ENCODE measurements around the gene MACROD1. TPM values are rescaled to one million over a fixed set of nuclear protein-coding genes. Genes with fewer than 3 reads are reported as not detected.
A peak's percentile ranks its signal among the peaks of the same experiment; 100 is the strongest.

MACROD1 gene
- total and polyA plus RNA-seq, 9 of the 15 experiments (the other 6 are each of a cell fraction or from before 2014, with no cell fraction given) = 1.1 to 60.0 (median 26.4) TPM

DNA sequence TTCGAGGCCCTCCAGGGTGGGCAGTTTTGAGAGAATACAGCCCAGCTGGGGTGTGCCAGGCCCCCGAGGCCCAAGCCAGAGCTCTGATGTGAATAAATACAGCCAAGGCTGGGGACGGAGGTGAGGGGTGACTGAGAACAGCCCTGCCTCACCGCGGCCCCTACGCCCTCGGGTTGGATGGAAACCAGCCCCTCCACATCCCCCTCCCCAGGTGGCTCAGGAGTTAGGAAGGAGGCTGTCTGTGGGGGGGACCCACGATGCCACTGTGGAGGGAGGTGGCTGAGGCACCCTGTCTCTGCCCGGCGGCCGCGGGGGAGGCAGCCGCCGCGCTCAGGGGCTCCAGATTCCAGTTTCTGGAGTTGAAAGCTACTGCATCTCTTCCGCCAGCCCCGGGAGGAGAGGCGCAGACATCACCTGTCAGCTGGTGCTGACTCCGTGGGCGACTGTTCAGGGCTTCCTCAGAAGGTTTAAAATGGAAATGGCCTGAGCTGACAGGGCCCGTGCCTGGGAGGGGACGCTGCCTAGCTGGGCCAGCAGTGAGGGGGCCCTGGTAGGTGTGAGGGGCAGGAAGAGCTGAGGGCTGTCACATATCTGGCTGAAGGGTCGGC, 128.8 kb downstream of the MACROD1 start:
- Histone ChIP-seq H3K27me3 (ENCODE audit: control insufficient read depth in 2 of 2, insufficient read depth in 2 of 2, low read length in 2 of 2) (peaks cover 5 to 12% of the 10 kb centered on the region in 2 experiments; a peak in 2 of 5 replicates), H3K36me3 (ENCODE audit: control insufficient read depth, insufficient read depth, low read length) (no peaks in the 10 kb centered on the region), H3K9ac (ENCODE audit: insufficient read depth in 1 of 2, low read depth in 2 of 2, low read length in 2 of 2) (no peak overlapping the region), H2AFZ (ENCODE audit: low read depth, low read length) (no peak overlapping the region), H3K4me1 (replicated peaks in 1 of 2; ENCODE audit: control insufficient read depth in 2 of 2, insufficient read depth in 2 of 2, low read length in 2 of 2) (peaks cover 0 to 47% of the 10 kb centered on the region in 2 experiments; a peak in 2 of 5 replicates), H3K4me3 (no peak overlapping the region), H4K20me1 (replicated peaks; ENCODE audit: control insufficient read depth, insufficient read depth, low read length) (peaks cover 57% of the 10 kb centered on the region), H3K79me2 (ENCODE audit: control insufficient read depth, insufficient read depth, low read length) (no peaks in the 10 kb centered on the region), H3K9me1 (ENCODE audit: control insufficient read depth, insufficient read depth, low read length) (no peaks in the 10 kb centered on the region), H3K27ac (ENCODE audit: extremely low read depth, low read depth, low read length) (no peak overlapping the region), H3K9me3 (replicated peaks; ENCODE audit: control insufficient read depth, insufficient read depth, low read depth, low read length) (no peaks in the 10 kb centered on the region), H3K4me2 (ENCODE audit: insufficient read depth, low read length) (no peak overlapping the region)
- POLR2A ChIA-PET = interaction anchor here (0.5 to 1.5 kb wide), 5 partner anchors 10 to 291 kb away, joined by 3 to 4 read pairs (median 3); no protein-coding TSS in a partner anchor
- no peak for DNase-seq (ENCODE audit: extremely low read depth in 1 of 4, low spot score in 3 of 4)
- ATAC-seq = no peak; the same call in 2 of the 3 replicates
- intact Hi-C loops (cut with micrococcal nuclease) = no loop called here
- BruUV-seq (replicated peaks) = no TSS peak
- TF ChIP-seq POLR2G (IDR thresholded peaks at IDR 0.05; ENCODE audit: low read depth, low read length) = 0 out of 2 replicates have a peak, but pooled peaks have one; percentile 38
- TF ChIP-seq ZBTB7A (IDR thresholded peaks at IDR 0.05; ENCODE audit: borderline replicate concordance, control insufficient read depth, low read depth, low read length) = no peak
- TF ChIP-seq, protein P1, sequence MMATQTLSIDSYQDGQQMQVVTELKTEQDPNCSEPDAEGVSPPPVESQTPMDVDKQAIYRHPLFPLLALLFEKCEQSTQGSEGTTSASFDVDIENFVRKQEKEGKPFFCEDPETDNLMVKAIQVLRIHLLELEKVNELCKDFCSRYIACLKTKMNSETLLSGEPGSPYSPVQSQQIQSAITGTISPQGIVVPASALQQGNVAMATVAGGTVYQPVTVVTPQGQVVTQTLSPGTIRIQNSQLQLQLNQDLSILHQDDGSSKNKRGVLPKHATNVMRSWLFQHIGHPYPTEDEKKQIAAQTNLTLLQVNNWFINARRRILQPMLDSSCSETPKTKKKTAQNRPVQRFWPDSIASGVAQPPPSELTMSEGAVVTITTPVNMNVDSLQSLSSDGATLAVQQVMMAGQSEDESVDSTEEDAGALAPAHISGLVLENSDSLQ (IDR thresholded peaks at IDR 0.05) = 0 out of 2 replicates have a peak, but pooled peaks have one; percentile 18
- CTCF ChIA-PET (ENCODE audit: low intra/inter-chr PET ratio) = no interaction called here
- no peak for FAIRE-seq
- 33% methylated on average over 16 of the region's 23 CpGs for WGBS (ENCODE audit: insufficient coverage, low coverage, missing lambda C conversion rate)
- in situ Hi-C loops (cut with MboI) = no loop called here
